ENCODE measurements around the gene WNT2B. TPM values are rescaled to one million over a fixed set of nuclear protein-coding genes. Genes with fewer than 3 reads are reported as not detected.

The WNT2B gene
- total RNA-seq, 4 donors from 2014 or later, result 0.78 to 2.6 (median 1.4) TPM

- Histone ChIP-seq H3K4me3 (replicated peaks in 1 of 3) (no peak overlapping the region), H3K27me3 (peaks cover 6% of the 10 kb centered on the region), H3K9me3 (no peaks in the 10 kb centered on the region), H3K36me3 (no peaks in the 10 kb centered on the region), H3K27ac (no peak overlapping the region), H3K4me1 (peaks cover 9 to 28% of the 10 kb centered on the region in 2 donors)
- intact Hi-C loops (cut with DNase I), result loop anchor here (10.0 kb wide), 1 partner anchor 198 kb away; the partner anchor contains the start of gene RHOC
- TF ChIP-seq CTCF (IDR thresholded peaks at IDR 0.05) (no peak), POLR2A (IDR thresholded peaks at IDR 0.05) (no peak)
- no peak for DNase-seq
- 89 to 100% methylated on average over 2 of the region's 2 CpGs for WGBS, 2 donors
These were observed 2.5 kb upstream of the WNT2B start for GRCh38 chr1:112506306-112506705.

- no peak overlapping the region for H3K27ac ChIP-seq
- no peak for DNase-seq
- intact Hi-C loops (cut with DNase I), result loop anchor here (10.0 kb wide), 1 partner anchor 198 kb away; the partner anchor contains the start of gene RHOC
- peaks cover 9 to 24% of the 10 kb centered on the region in 2 donors for H3K4me1 ChIP-seq
- peaks cover 6% of the 10 kb centered on the region for H3K27me3 ChIP-seq
- H3K36me3 ChIP-seq, result no peaks in the 10 kb centered on the region
- 86 to 90% methylated on average over 8 of the region's 8 CpGs for WGBS, 2 donors
- no peak overlapping the region for H3K4me3 ChIP-seq (replicated peaks in 1 of 3)
- TF ChIP-seq CTCF (IDR thresholded peaks at IDR 0.05), result no peak
- TF ChIP-seq POLR2A (IDR thresholded peaks at IDR 0.05), result no peak
- no peaks in the 10 kb centered on the region for H3K9me3 ChIP-seq
These were observed 2.0 kb upstream of the WNT2B start for GRCh38 chr1:112506731-112507130.

GRCh38 chr1:112507336-112507735 is 1.4 kb upstream of the WNT2B start:
- intact Hi-C loops (cut with DNase I), result loop anchor here (10.0 kb wide), 1 partner anchor 197 kb away; the partner anchor contains the start of gene RHOC
- TF ChIP-seq CTCF (IDR thresholded peaks at IDR 0.05) (no peak), POLR2A (IDR thresholded peaks at IDR 0.05) (no peak)
- Histone ChIP-seq H3K4me1 (peaks cover 9 to 19% of the 10 kb centered on the region in 2 donors), H3K36me3 (no peaks in the 10 kb centered on the region), H3K9me3 (no peaks in the 10 kb centered on the region), H3K4me3 (replicated peaks in 1 of 3) (peak overlapping the region in 1 of 3 donors; percentile 34), H3K27me3 (peaks cover 6% of the 10 kb centered on the region), H3K27ac (no peak overlapping the region)
- no peak for DNase-seq
- 77 to 84% methylated on average over 9 of the region's 9 CpGs for WGBS, 2 donors

GRCh38 chr1:112507921-112508277 is 866 bp upstream of the WNT2B start:
- TF ChIP-seq CTCF (IDR thresholded peaks at IDR 0.05), result no peak
- no peak for TF ChIP-seq POLR2A (IDR thresholded peaks at IDR 0.05)
- Histone ChIP-seq H3K4me3 (replicated peaks in 1 of 3) (peak overlapping the region in 1 of 3 donors; percentile 34), H3K27me3 (peaks cover 6% of the 10 kb centered on the region), H3K4me1 (peaks cover 9 to 16% of the 10 kb centered on the region in 2 donors), H3K36me3 (no peaks in the 10 kb centered on the region), H3K9me3 (no peaks in the 10 kb centered on the region), H3K27ac (no peak overlapping the region)
- DNase-seq, result no peak
- intact Hi-C loops (cut with DNase I), result loop anchor here (10.0 kb wide), 1 partner anchor 197 kb away; the partner anchor contains the start of gene RHOC
- 3 to 6% methylated on average over 15 of the region's 15 CpGs for WGBS, 2 donors

- DNase-seq, result peak in 1 of 2 donors; percentile 17
- peak overlapping the region in 2 of 3 donors; percentile 2 to 34 for H3K4me3 ChIP-seq (replicated peaks in 1 of 3)
- H3K9me3 ChIP-seq, result no peaks in the 10 kb centered on the region
- H3K27me3 ChIP-seq, result peaks cover 6% of the 10 kb centered on the region
- peaks cover 9 to 16% of the 10 kb centered on the region in 2 donors for H3K4me1 ChIP-seq
- intact Hi-C loops (cut with DNase I), result loop anchor here (10.0 kb wide), 1 partner anchor 196 kb away; the partner anchor contains the start of gene RHOC
- H3K27ac ChIP-seq, result no peak overlapping the region
- H3K36me3 ChIP-seq, result no peaks in the 10 kb centered on the region
- TF ChIP-seq POLR2A (IDR thresholded peaks at IDR 0.05), result no peak
- TF ChIP-seq CTCF (IDR thresholded peaks at IDR 0.05), result no peak
- 14 to 28% methylated on average over 28 to 35 of the region's 66 CpGs for WGBS, 2 donors
These were observed 367 bp downstream of the WNT2B start for GRCh38 chr1:112509005-112509659.
